Measurements from ENCODE around the gene ANO7. TPM values are rescaled to one million over a fixed set of nuclear protein-coding genes. Genes with fewer than 3 reads are reported as not detected.

Gene ANO7
- total RNA-seq, 4 donors from 2014 or later = 1.1 to 1.4 (median 1.2) TPM

GRCh38 chr2:241229563-241230401, 41.3 kb downstream of the ANO7 start:
- Histone ChIP-seq H3K4me1 (no peaks in the 10 kb centered on the region), H3K9me3 (no peaks in the 10 kb centered on the region), H3K27me3 (no peaks in the 10 kb centered on the region), H3K27ac (no peak overlapping the region), H3K36me3 (peaks cover 89% of the 10 kb centered on the region), H3K4me3 (no peak overlapping the region)
- no peak for TF ChIP-seq EP300 (IDR thresholded peaks at IDR 0.05)
- no peak for TF ChIP-seq POLR2AphosphoS5 (IDR thresholded peaks at IDR 0.05)
- 86% methylated on average over 14 of the region's 29 CpGs for WGBS
- no peak for DNase-seq (ENCODE audit: low spot score in 2 of 2)

GRCh38 chr2:241230435-241230834, 42.0 kb downstream of the ANO7 start:
- 90% methylated on average over 19 of the region's 19 CpGs for WGBS
- DNase-seq (ENCODE audit: low spot score in 2 of 2) = no peak
- TF ChIP-seq, protein P1, sequence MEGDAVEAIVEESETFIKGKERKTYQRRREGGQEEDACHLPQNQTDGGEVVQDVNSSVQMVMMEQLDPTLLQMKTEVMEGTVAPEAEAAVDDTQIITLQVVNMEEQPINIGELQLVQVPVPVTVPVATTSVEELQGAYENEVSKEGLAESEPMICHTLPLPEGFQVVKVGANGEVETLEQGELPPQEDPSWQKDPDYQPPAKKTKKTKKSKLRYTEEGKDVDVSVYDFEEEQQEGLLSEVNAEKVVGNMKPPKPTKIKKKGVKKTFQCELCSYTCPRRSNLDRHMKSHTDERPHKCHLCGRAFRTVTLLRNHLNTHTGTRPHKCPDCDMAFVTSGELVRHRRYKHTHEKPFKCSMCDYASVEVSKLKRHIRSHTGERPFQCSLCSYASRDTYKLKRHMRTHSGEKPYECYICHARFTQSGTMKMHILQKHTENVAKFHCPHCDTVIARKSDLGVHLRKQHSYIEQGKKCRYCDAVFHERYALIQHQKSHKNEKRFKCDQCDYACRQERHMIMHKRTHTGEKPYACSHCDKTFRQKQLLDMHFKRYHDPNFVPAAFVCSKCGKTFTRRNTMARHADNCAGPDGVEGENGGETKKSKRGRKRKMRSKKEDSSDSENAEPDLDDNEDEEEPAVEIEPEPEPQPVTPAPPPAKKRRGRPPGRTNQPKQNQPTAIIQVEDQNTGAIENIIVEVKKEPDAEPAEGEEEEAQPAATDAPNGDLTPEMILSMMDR (IDR thresholded peaks at IDR 0.05) = no peak
- TF ChIP-seq POLR2A (IDR thresholded peaks at IDR 0.05) = no peak
- TF ChIP-seq POLR2AphosphoS5 (IDR thresholded peaks at IDR 0.05) = no peak
- TF ChIP-seq EP300 (IDR thresholded peaks at IDR 0.05) = no peak

GRCh38 chr2:241232736-241233575, 44.5 kb downstream of the ANO7 start:
- H3K27me3 ChIP-seq = no peaks in the 10 kb centered on the region
- no peak for TF ChIP-seq EP300 (IDR thresholded peaks at IDR 0.05)
- TF ChIP-seq POLR2AphosphoS5 (IDR thresholded peaks at IDR 0.05) = no peak
- TF ChIP-seq, protein P1 (IDR thresholded peaks at IDR 0.05) = no peak
- no peak for TF ChIP-seq POLR2A (IDR thresholded peaks at IDR 0.05)
- no peaks in the 10 kb centered on the region for H3K4me1 ChIP-seq
- 86% methylated on average over 10 of the region's 13 CpGs for WGBS
- no peak overlapping the region for H3K27ac ChIP-seq
- no peak for DNase-seq (ENCODE audit: low spot score in 2 of 2)
- no peaks in the 10 kb centered on the region for H3K9me3 ChIP-seq
- H3K36me3 ChIP-seq = peaks cover 100% of the 10 kb centered on the region
- no peak overlapping the region for H3K4me3 ChIP-seq

More at GRCh38 chr2:241230435-241230834, 42.0 kb downstream of the ANO7 start:
- peaks cover 96% of the 10 kb centered on the region for H3K36me3 ChIP-seq
- H3K4me1 ChIP-seq = no peaks in the 10 kb centered on the region
- no peak overlapping the region for H3K4me3 ChIP-seq
- H3K27ac ChIP-seq = no peak overlapping the region
- H3K27me3 ChIP-seq = no peaks in the 10 kb centered on the region
- no peaks in the 10 kb centered on the region for H3K9me3 ChIP-seq

- Histone ChIP-seq H3K9me3 (no peaks in the 10 kb centered on the region), H3K27me3 (no peaks in the 10 kb centered on the region), H3K4me3 (no peak overlapping the region), H3K27ac (no peak overlapping the region), H3K4me1 (no peaks in the 10 kb centered on the region), H3K36me3 (peaks cover 100% of the 10 kb centered on the region)
- WGBS = 93% methylated on average over 14 of the region's 21 CpGs
- TF ChIP-seq EP300 (IDR thresholded peaks at IDR 0.05) (no peak), POLR2A (IDR thresholded peaks at IDR 0.05) (no peak), POLR2AphosphoS5 (IDR thresholded peaks at IDR 0.05) (no peak)
- TF ChIP-seq, protein P1 (IDR thresholded peaks at IDR 0.05) = no peak
- DNase-seq (ENCODE audit: low spot score in 2 of 2) = peak in 1 of 2 donors; percentile 40
These were observed 45.8 kb downstream of the ANO7 start for GRCh38 chr2:241234066-241234790.

GRCh38 chr2:241234962-241235740, 46.7 kb downstream of the ANO7 start:
- WGBS = 90% methylated on average over 26 of the region's 26 CpGs
- no peaks in the 10 kb centered on the region for H3K27me3 ChIP-seq
- TF ChIP-seq POLR2AphosphoS5 (IDR thresholded peaks at IDR 0.05) (no peak), POLR2A (IDR thresholded peaks at IDR 0.05) (no peak), EP300 (IDR thresholded peaks at IDR 0.05) (no peak)
- TF ChIP-seq, protein P1 (IDR thresholded peaks at IDR 0.05) = no peak

More at GRCh38 chr2:241234962-241235740, 46.7 kb downstream of the ANO7 start:
- H3K4me1 ChIP-seq = no peaks in the 10 kb centered on the region
- H3K9me3 ChIP-seq = no peaks in the 10 kb centered on the region
- H3K27ac ChIP-seq = no peak overlapping the region
- peaks cover 100% of the 10 kb centered on the region for H3K36me3 ChIP-seq
- no peak overlapping the region for H3K4me3 ChIP-seq
- DNase-seq (ENCODE audit: low spot score in 2 of 2) = peak in 1 of 2 donors; percentile 44

All from suprapubic skin (tissue), 4 donors.